Sigmoid colon (tissue), 4 donors: Measurements from ENCODE around the gene MAPK8IP3.

Experiments used
- EP300 ChIP-seq, 4 donors: sonication (generic); formaldehyde crosslinking; IDR thresholded peaks; one replicate each; pipeline ENCODE4 v1.6.1; 2017; ENCODE audit warnings: antibody characterized with exemption in 4 of 4
- POLR2A ChIP-seq, 2 donors: fragments of 450-650 bp; IDR thresholded peaks; one replicate each; pipeline ENCODE4 v1.6.1; 2016; ENCODE audit warnings: antibody characterized with exemption in 2 of 2, mild to moderate bottlenecking in 2 of 2, moderate library complexity in 2 of 2
- TF ChIP-seq, protein P1 (sequence below), 4 experiments: fragments of 450-650 bp in 3 of 4; fragments of 200-600 bp in 1 of 4; IDR thresholded peaks; one replicate each; pipeline ENCODE4 v1.5.1; 2016 to 2019; ENCODE audit warnings: antibody characterized with exemption in 4 of 4, mild to moderate bottlenecking in 3 of 4, moderate library complexity in 2 of 4

DNA sequence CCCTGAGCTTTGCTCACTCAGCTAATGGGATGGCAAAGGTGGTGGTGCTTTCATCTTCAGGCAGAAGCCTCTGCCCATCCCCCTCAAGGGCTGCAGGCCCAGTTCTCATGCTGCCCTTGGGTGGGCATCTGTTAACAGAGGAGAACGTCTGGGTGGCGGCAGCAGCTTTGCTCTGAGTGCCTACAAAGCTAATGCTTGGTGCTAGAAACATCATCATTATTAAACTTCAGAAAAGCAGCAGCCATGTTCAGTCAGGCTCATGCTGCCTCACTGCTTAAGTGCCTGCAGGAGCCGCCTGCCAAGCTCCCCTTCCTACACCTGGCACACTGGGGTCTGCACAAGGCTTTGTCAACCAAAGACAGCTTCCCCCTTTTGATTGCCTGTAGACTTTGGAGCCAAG lies 5.7 kb upstream of the MAPK8IP3 start:
- TF ChIP-seq, protein P1, sequence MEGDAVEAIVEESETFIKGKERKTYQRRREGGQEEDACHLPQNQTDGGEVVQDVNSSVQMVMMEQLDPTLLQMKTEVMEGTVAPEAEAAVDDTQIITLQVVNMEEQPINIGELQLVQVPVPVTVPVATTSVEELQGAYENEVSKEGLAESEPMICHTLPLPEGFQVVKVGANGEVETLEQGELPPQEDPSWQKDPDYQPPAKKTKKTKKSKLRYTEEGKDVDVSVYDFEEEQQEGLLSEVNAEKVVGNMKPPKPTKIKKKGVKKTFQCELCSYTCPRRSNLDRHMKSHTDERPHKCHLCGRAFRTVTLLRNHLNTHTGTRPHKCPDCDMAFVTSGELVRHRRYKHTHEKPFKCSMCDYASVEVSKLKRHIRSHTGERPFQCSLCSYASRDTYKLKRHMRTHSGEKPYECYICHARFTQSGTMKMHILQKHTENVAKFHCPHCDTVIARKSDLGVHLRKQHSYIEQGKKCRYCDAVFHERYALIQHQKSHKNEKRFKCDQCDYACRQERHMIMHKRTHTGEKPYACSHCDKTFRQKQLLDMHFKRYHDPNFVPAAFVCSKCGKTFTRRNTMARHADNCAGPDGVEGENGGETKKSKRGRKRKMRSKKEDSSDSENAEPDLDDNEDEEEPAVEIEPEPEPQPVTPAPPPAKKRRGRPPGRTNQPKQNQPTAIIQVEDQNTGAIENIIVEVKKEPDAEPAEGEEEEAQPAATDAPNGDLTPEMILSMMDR (IDR thresholded peaks at IDR 0.05), result no peak
- TF ChIP-seq POLR2A (IDR thresholded peaks at IDR 0.05) (no peak), EP300 (IDR thresholded peaks at IDR 0.05) (no peak)
